SK-N-SH (cell line): ENCODE measurements around the gene MVB12A. TPM values are rescaled to one million over a fixed set of nuclear protein-coding genes. Genes with fewer than 3 reads are reported as not detected.
A peak's percentile ranks its signal among the peaks of the same experiment; 100 is the strongest.

Experiments
- CTCF ChIA-PET: fragments of 300-600, 350-600 bp; formaldehyde crosslinking; extraction: SDS; loops from one replicate; lab custom pipeline; 2021; lab: Yijun Ruan, JAX
- POLR2A ChIA-PET: fragments of 350-600 bp; sonication (Branson Sonifier 250); formaldehyde crosslinking; extraction: SDS; loops from one replicate; lab custom pipeline; 2020; ENCODE audit warnings: antibody characterized with exemption, inconsistent platforms; lab: Yijun Ruan, JAX
- DNase-seq: peaks from one replicate; pipeline ENCODE4 v3.0.0; 2012
- H2AFZ ChIP-seq: fragments of 200-600 bp; sonication (generic); 2 replicates; pipeline ENCODE4 v1.8.1; 2016; ENCODE audit warnings: antibody characterized with exemption, mild to moderate bottlenecking, low read depth
- H3F3A ChIP-seq: fragments of 200-600 bp; sonication (generic); replicated peaks from 2 replicates; pipeline ENCODE3; 2016; ENCODE audit warnings: antibody characterized with exemption, mild to moderate bottlenecking; ENCODE audit not compliant: insufficient read depth
- H3K27ac ChIP-seq, 2 experiments: fragments of 200-500 bp in 1 of 2; fragments of 200-600 bp in 1 of 2; sonication (Bioruptor generic) in 1 of 2; sonication (generic), shearing (Covaris generic) in 1 of 2; 2 replicates each; pipeline versions ENCODE4 v1.5.1 to v1.6.1; 2014 to 2016; ENCODE audit warnings: low read depth in 2 of 2, inconsistent platforms in 1 of 2, low read length in 1 of 2, mild to moderate bottlenecking in 1 of 2, mixed read lengths in 1 of 2
- H3K27me3 ChIP-seq: fragments of 200-600 bp; sonication (generic), shearing (Covaris generic); 2 replicates; pipeline ENCODE4 v1.6.1; 2016; ENCODE audit warnings: mixed run types; ENCODE audit not compliant: insufficient read depth
- H3K36me3 ChIP-seq, 2 experiments: fragments of 200-500 bp in 1 of 2; fragments of 200-600 bp in 1 of 2; sonication (Bioruptor generic) in 1 of 2; sonication (generic) in 1 of 2; replicated peaks in 1 of 2; 2 replicates each; pipeline versions ENCODE3 to v1.5.1; 2014 to 2016; ENCODE audit warnings: low read length in 1 of 2, mild to moderate bottlenecking in 1 of 2; ENCODE audit not compliant: insufficient read depth in 2 of 2, control insufficient read depth in 1 of 2
- H3K4me1 ChIP-seq, 2 experiments: fragments of 200-500 bp in 1 of 2; fragments of 200-600 bp in 1 of 2; sonication (Bioruptor generic) in 1 of 2; sonication (generic), shearing (Covaris generic) in 1 of 2; 2 replicates each; pipeline versions ENCODE4 v1.5.1 to v1.6.1; 2014 to 2016; ENCODE audit warnings: low read depth in 1 of 2, low read length in 1 of 2, mixed run types in 1 of 2; ENCODE audit not compliant: insufficient read depth in 2 of 2, control insufficient read depth in 1 of 2
- H3K4me2 ChIP-seq: fragments of 200-600 bp; sonication (generic), shearing (Covaris generic); 2 replicates; pipeline ENCODE4 v1.6.1; 2017; ENCODE audit warnings: mixed run types
- H3K4me3 ChIP-seq, 2 experiments: fragments of 200-500 bp in 1 of 2; fragments of 200-600 bp in 1 of 2; sonication (Bioruptor generic) in 1 of 2; sonication (generic), shearing (Covaris generic) in 1 of 2; 2 replicates each; pipeline versions ENCODE4 v1.5.1 to v1.8.1; 2014 to 2016; ENCODE audit warnings: low read depth in 2 of 2, inconsistent platforms in 1 of 2, low read length in 1 of 2, mild to moderate bottlenecking in 1 of 2, mixed read lengths in 1 of 2, moderate library complexity in 1 of 2
- H3K79me2 ChIP-seq: fragments of 200-600 bp; sonication (generic); 2 replicates; pipeline ENCODE4 v1.8.1; 2017; ENCODE audit warnings: mild to moderate bottlenecking; ENCODE audit not compliant: insufficient read depth
- H3K9ac ChIP-seq: fragments of 200-600 bp; sonication (generic); 2 replicates; pipeline ENCODE4 v1.6.1; 2017; ENCODE audit warnings: mixed run types
- H3K9me2 ChIP-seq: fragments of 200-600 bp; sonication (generic); 2 replicates; pipeline ENCODE4 v1.6.1; 2017; ENCODE audit warnings: mixed run types
- H3K9me3 ChIP-seq: fragments of 200-600 bp; sonication (generic); 2 replicates; pipeline ENCODE4 v1.6.1; 2017; ENCODE audit warnings: mixed run types, mild to moderate bottlenecking, moderate library complexity
- H4K20me1 ChIP-seq: fragments of 200-600 bp; sonication (generic); 2 replicates; pipeline ENCODE4 v1.6.1; 2017; ENCODE audit warnings: mild to moderate bottlenecking, mixed run types; ENCODE audit not compliant: insufficient read depth
- EP300 ChIP-seq, 2 experiments: IDR thresholded peaks; 2 replicates each; pipeline versions ENCODE4 v1.4.0 to v1.6.1; 2012; ENCODE audit warnings: borderline replicate concordance in 1 of 2, low read depth in 1 of 2, low read length in 1 of 2
- EZH2phosphoT487 ChIP-seq: fragments of 200-600 bp; sonication (generic); IDR thresholded peaks from 2 replicates; pipeline ENCODE4 v1.6.1; 2017; ENCODE audit warnings: low read depth, mixed run types, mild to moderate bottlenecking, antibody characterized with exemption, moderate library complexity, borderline replicate concordance
- FOSL2 ChIP-seq: IDR thresholded peaks from 2 replicates; pipeline ENCODE4 v1.4.0; 2012; ENCODE audit warnings: low read depth, mild to moderate bottlenecking, moderate library complexity, borderline replicate concordance
- PBX3 ChIP-seq: IDR thresholded peaks from 2 replicates; pipeline ENCODE4; 2012
- POLR2AphosphoS5 ChIP-seq: IDR thresholded peaks from 2 replicates; pipeline ENCODE4 v1.6.1; 2012; ENCODE audit warnings: low read depth, low read length
- RAD21 ChIP-seq: IDR thresholded peaks from 2 replicates; pipeline ENCODE4 v1.6.1; 2012; ENCODE audit warnings: mild to moderate bottlenecking, low read length
- RFX5 ChIP-seq: IDR thresholded peaks from 2 replicates; pipeline ENCODE4 v1.6.1; 2012; ENCODE audit warnings: mild to moderate bottlenecking, improper control_type of control experiment, low read length
- RXRA ChIP-seq: IDR thresholded peaks from 2 replicates; pipeline ENCODE4 v1.4.0; 2012; ENCODE audit warnings: low read depth, mild to moderate bottlenecking, borderline replicate concordance
- SIN3A ChIP-seq: IDR thresholded peaks from 2 replicates; pipeline ENCODE4 v1.6.1; 2012; ENCODE audit warnings: low read depth, mild to moderate bottlenecking, low read length, moderate library complexity, borderline replicate concordance
- WGBS: methylation state at CpG from one replicate; pipeline ENCODE4 v1.1.6; 2017; ENCODE audit warnings: low lambda C conversion rate; 5-methylcytosine and 5-hydroxymethylcytosine counted together
- polyA plus RNA-seq, 3 experiments: library from polyadenylated mRNA; depleted of rRNA; stranded (reverse); fragments of >200 nt; gene quantifications; 2 replicates each; pipeline ENCODE4 v1.2.3, GENCODE V29; 2012
- TF ChIP-seq, protein P1 (sequence below): IDR thresholded peaks from 2 replicates; pipeline ENCODE4 v1.6.1; 2012; ENCODE audit warnings: mild to moderate bottlenecking, low read depth, low read length, moderate library complexity
- TF ChIP-seq, protein P2 (sequence below): fragments of 150-350 bp; IDR thresholded peaks from 2 replicates; pipeline ENCODE4 v1.6.1; 2016; ENCODE audit warnings: mild to moderate bottlenecking, low read depth, low read length

The MVB12A gene
- polyA plus RNA-seq, 1 of the 3 experiments (the other 2 are of a cell fraction) = 63.9 TPM

- POLR2A ChIA-PET = interaction anchor here (1.0 to 1.4 kb wide), 2 partner anchors 10 to 15 kb away, joined by 3 read pairs; no protein-coding TSS in a partner anchor
- Histone ChIP-seq H3K4me2 (peak overlapping the region; percentile 76; the same call in 1 of the 2 replicates), H4K20me1 (no peaks in the 10 kb centered on the region), H3K4me1 (no peaks in the 10 kb centered on the region; a peak in 1 of 4 replicates), H3K27ac (no peak overlapping the region), H2AFZ (no peak overlapping the region), H3K9ac (no peak overlapping the region), H3K4me3 (peak overlapping the region in 1 of 2 experiments; percentile 41; a peak in 1 of 4 replicates)
- no peak for DNase-seq
- 94% methylated on average over 2 of the region's 5 CpGs for WGBS
- TF ChIP-seq RXRA (no peak), FOSL2 (no peak), PBX3 (no peak), POLR2AphosphoS5 (no peak), EP300 (IDR thresholded peaks at IDR 0.05; ENCODE audit: borderline replicate concordance in 1 of 2, low read depth in 1 of 2, low read length in 1 of 2) (no peak), EZH2phosphoT487 (no peak), RAD21 (no peak), RFX5 (no peak), SIN3A (no peak)
- TF ChIP-seq, protein P1, sequence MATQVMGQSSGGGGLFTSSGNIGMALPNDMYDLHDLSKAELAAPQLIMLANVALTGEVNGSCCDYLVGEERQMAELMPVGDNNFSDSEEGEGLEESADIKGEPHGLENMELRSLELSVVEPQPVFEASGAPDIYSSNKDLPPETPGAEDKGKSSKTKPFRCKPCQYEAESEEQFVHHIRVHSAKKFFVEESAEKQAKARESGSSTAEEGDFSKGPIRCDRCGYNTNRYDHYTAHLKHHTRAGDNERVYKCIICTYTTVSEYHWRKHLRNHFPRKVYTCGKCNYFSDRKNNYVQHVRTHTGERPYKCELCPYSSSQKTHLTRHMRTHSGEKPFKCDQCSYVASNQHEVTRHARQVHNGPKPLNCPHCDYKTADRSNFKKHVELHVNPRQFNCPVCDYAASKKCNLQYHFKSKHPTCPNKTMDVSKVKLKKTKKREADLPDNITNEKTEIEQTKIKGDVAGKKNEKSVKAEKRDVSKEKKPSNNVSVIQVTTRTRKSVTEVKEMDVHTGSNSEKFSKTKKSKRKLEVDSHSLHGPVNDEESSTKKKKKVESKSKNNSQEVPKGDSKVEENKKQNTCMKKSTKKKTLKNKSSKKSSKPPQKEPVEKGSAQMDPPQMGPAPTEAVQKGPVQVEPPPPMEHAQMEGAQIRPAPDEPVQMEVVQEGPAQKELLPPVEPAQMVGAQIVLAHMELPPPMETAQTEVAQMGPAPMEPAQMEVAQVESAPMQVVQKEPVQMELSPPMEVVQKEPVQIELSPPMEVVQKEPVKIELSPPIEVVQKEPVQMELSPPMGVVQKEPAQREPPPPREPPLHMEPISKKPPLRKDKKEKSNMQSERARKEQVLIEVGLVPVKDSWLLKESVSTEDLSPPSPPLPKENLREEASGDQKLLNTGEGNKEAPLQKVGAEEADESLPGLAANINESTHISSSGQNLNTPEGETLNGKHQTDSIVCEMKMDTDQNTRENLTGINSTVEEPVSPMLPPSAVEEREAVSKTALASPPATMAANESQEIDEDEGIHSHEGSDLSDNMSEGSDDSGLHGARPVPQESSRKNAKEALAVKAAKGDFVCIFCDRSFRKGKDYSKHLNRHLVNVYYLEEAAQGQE = no peak
- TF ChIP-seq, protein P2, sequence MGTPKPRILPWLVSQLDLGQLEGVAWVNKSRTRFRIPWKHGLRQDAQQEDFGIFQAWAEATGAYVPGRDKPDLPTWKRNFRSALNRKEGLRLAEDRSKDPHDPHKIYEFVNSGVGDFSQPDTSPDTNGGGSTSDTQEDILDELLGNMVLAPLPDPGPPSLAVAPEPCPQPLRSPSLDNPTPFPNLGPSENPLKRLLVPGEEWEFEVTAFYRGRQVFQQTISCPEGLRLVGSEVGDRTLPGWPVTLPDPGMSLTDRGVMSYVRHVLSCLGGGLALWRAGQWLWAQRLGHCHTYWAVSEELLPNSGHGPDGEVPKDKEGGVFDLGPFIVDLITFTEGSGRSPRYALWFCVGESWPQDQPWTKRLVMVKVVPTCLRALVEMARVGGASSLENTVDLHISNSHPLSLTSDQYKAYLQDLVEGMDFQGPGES = no peak
- TF ChIP-seq, all 33 proteins: peak for 0
- Histone ChIP-seq H3K9me2 (no peaks in the 10 kb centered on the region), H3K79me2 (no peaks in the 10 kb centered on the region), H3K27me3 (no peaks in the 10 kb centered on the region), H3F3A (no peaks in the 10 kb centered on the region), H3K36me3 (no peaks in the 10 kb centered on the region), H3K9me3 (no peaks in the 10 kb centered on the region)
- CTCF ChIA-PET = interaction anchor here (0.7 to 3.1 kb wide), 21 partner anchors 9 to 147 kb away, joined by 3 to 16 read pairs (median 4); partner anchors contain the start of genes CCDC194, MVB12A and NXNL1
Measured at GRCh38 chr19:17447704-17448130, 27.9 kb downstream of the MVB12A start.
